NCI-H1048 (cell line): ENCODE measurements around the gene CD3G.

Experiments
- DNase-seq: peaks from one replicate; lab custom pipeline; 2025; lab: John Stamatoyannopoulos, UW

Gene CD3G

GRCh38 chr11:118325283-118325682, 18.9 kb upstream of the CD3G start:
- DNase-seq: no peak

GRCh38 chr11:118328745-118329144, 15.4 kb upstream of the CD3G start:
- DNase-seq: no peak

- DNase-seq: no peak
These were observed 9.4 kb upstream of the CD3G start for GRCh38 chr11:118334745-118335144.

GRCh38 chr11:118338637-118339061, 5.5 kb upstream of the CD3G start:
- no peak for DNase-seq

GRCh38 chr11:118339281-118339961, 4.7 kb upstream of the CD3G start:
- DNase-seq: no peak

GRCh38 chr11:118340449-118340848, 3.7 kb upstream of the CD3G start:
- no peak for DNase-seq

GRCh38 chr11:118341261-118341660, 2.9 kb upstream of the CD3G start:
- no peak for DNase-seq

GRCh38 chr11:118341815-118342489, 2.2 kb upstream of the CD3G start:
- no peak for DNase-seq

GRCh38 chr11:118342503-118343161, 1.5 kb upstream of the CD3G start, which contains the start of gene CD3D:
TSS of gene CD3D (minus strand) at chr11:118342705. CDS start at chr11:118342607, 98 bp downstream.
- DNase-seq: no peak

GRCh38 chr11:118343248-118343647, 896 bp upstream of the CD3G start:
- no peak for DNase-seq

- no peak for DNase-seq
These were observed 5.3 kb downstream of the CD3G start for GRCh38 chr11:118349475-118349874.

- DNase-seq: no peak
These were observed 9.1 kb downstream of the CD3G start for GRCh38 chr11:118353084-118353710.

- DNase-seq: no peak
These were observed 13.9 kb downstream of the CD3G start for GRCh38 chr11:118358071-118358470.

- DNase-seq: peak; percentile 88
These were observed 15.3 kb downstream of the CD3G start, which contains the start of gene UBE4A for GRCh38 chr11:118359295-118359958. TSS of gene UBE4A (plus strand) at chr11:118359600. CDS start at chr11:118365081, 5,481 bp downstream.

- DNase-seq: no peak
These were observed 20.9 kb downstream of the CD3G start for GRCh38 chr11:118364956-118365615.

- no peak for DNase-seq
These were observed 22.1 kb downstream of the CD3G start for GRCh38 chr11:118366287-118366686.

- no peak for DNase-seq
These were observed 26.6 kb downstream of the CD3G start for GRCh38 chr11:118370774-118371173.

GRCh38 chr11:118373263-118373662, 29.1 kb downstream of the CD3G start:
- DNase-seq: no peak

- no peak for DNase-seq
These were observed 29.7 kb downstream of the CD3G start for GRCh38 chr11:118373871-118374270.

- DNase-seq: no peak
These were observed 30.6 kb downstream of the CD3G start for GRCh38 chr11:118374729-118375128.

GRCh38 chr11:118375978-118376377, 31.8 kb downstream of the CD3G start:
- no peak for DNase-seq
